H7 (cell line): ENCODE data around the gene GSG1L2. TPM values are rescaled to one million over a fixed set of nuclear protein-coding genes. Genes with fewer than 3 reads are reported as not detected.

Experiments used
- DNase-seq: peaks from one replicate; pipeline ENCODE4 v3.0.0; 2012
- H3K27me3 ChIP-seq: 2 replicates; pipeline ENCODE4 v1.6.0; 2011; ENCODE audit warnings: mild to moderate bottlenecking, low read length; ENCODE audit not compliant: control insufficient read depth, insufficient read depth
- H3K36me3 ChIP-seq: replicated peaks from 2 replicates; pipeline ENCODE4 v1.5.1; 2011; ENCODE audit warnings: low read length; ENCODE audit not compliant: control insufficient read depth, insufficient read depth
- H3K4me3 ChIP-seq: 2 replicates; pipeline ENCODE4 v1.5.1; 2011; ENCODE audit warnings: low read depth, mild to moderate bottlenecking, control low read depth, low read length, moderate library complexity; ENCODE audit not compliant: insufficient read depth
- total RNA-seq: library from RNA; depleted of rRNA; stranded (reverse); fragments of >200 nt; shearing (Covaris generic); gene quantifications from 2 replicates; pipeline ENCODE4 v1.2.3, GENCODE V29; 2014

Gene GSG1L2
- total RNA-seq, 1 experiment from 2014 or later: not detected

DNA sequence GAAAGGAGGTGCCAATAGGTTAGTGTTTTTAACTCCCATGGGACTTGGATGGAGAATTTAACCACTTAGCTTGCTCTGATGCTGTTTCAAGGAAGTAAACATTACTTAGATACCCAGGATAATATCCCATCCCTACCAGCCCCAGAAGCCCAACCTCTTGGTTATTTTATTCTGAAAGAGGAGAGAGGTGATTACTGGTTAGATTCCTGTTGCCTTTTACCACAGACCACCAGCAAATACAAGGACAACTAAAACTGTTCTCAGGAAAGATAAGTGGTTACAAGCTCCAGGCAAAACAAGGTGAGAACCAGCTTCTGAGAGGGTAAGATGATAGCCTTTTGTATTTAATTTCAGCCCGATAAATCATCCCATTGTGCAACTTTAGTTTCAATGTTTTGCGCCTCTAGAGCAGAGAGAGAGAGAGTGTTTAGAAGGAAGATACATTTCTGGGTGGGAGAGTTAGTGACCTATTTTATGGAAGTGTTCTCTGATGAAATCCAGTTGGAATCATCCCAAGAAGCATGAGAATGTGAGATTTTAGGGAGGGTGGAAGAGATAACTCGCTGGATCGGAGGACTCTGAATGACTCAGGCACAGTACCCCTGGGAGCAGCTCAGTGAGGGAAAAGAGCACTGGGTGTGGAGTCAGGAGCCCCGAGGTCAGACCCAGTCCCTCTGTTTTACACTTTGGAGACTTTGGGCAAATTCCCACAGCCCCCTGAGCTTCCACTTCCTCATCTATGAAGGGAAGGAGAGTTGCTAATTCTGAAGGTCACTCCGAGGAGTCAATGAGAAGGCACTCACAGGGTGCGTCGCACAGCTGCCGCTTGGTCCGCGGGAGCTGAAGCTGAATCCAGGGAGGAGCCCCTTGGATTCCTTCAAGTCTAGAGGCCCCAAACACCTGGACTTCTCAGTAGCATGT lies 15.9 kb upstream of the GSG1L2 start:
- Histone ChIP-seq H3K27me3 (peaks cover 5% of the 10 kb centered on the region), H3K4me3 (no peak overlapping the region), H3K36me3 (no peaks in the 10 kb centered on the region)
- DNase-seq: no peak

GRCh38 chr17:9833922-9834321 lies 12.0 kb upstream of the GSG1L2 start:
- Histone ChIP-seq H3K4me3 (no peak overlapping the region), H3K36me3 (no peaks in the 10 kb centered on the region), H3K27me3 (peaks cover 5% of the 10 kb centered on the region)
- no peak for DNase-seq

GRCh38 chr17:9830711-9831110 lies 8.8 kb upstream of the GSG1L2 start:
- DNase-seq: no peak
- H3K27me3 ChIP-seq: no peaks in the 10 kb centered on the region
- no peaks in the 10 kb centered on the region for H3K36me3 ChIP-seq
- no peak overlapping the region for H3K4me3 ChIP-seq

- H3K36me3 ChIP-seq: no peaks in the 10 kb centered on the region
- no peaks in the 10 kb centered on the region for H3K27me3 ChIP-seq
- H3K4me3 ChIP-seq: no peak overlapping the region
- no peak for DNase-seq
These were observed 7.5 kb upstream of the GSG1L2 start for GRCh38 chr17:9829343-9829742.

DNA sequence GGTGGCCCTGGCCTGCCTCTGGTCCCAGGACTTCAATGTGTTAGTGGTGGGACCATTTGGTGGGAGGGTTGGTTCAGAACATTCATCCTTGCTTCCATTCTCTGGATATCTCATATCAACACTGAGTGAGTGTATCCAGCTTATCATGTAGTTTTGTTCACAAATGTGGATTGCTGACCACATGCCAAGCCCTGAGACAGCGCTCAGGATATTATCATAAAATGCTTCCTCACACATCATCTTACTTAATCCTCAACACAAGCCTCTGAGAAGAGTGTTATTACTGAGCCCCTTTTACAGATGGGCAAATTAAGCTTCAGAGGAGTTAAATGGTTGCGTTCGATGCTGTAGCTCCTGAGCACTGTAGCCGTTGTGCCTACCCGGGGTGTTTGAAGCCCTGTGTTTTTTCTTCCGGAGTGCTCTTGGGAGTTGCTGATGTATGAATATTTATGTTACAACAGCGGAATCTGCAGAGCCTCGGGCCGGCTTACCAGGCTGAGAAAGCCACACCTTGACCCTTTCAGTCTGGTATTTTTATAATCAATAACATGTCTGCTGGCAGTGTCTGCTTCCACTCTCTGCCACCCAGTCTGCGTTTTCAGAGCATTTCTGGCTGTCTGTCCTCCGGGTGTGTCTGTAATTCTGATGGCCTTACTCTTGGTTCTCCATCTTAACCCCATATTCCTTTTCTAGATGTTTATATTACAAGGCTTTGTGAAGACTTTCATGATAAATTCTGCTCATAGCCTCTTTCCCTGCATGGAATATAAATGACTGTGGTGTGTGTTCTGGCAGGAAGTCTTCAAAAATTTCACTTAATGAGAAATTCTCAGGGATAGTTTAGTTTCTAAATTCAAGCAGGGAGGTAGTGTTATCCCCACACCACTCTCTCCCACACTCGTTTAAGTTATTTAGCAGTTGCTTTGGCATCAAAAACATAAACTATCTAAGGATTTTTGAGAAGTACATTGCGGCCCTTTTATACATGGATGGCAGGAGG lies 6.7 kb upstream of the GSG1L2 start:
- Histone ChIP-seq H3K36me3 (no peaks in the 10 kb centered on the region), H3K27me3 (no peaks in the 10 kb centered on the region), H3K4me3 (no peak overlapping the region)
- DNase-seq: no peak

- no peak within 1 kb of the TSS for H3K4me3 ChIP-seq
- no peaks in the 10 kb centered on the region for H3K36me3 ChIP-seq
- DNase-seq: no peak
- H3K27me3 ChIP-seq: no peaks in the 10 kb centered on the region
These were observed 3.8 kb upstream of the GSG1L2 start, which contains the start of gene GLP2R for GRCh38 chr17:9825641-9826150. TSS of gene GLP2R (plus strand) at chr17:9825924. CDS start at chr17:9826064, 140 bp downstream.

DNA sequence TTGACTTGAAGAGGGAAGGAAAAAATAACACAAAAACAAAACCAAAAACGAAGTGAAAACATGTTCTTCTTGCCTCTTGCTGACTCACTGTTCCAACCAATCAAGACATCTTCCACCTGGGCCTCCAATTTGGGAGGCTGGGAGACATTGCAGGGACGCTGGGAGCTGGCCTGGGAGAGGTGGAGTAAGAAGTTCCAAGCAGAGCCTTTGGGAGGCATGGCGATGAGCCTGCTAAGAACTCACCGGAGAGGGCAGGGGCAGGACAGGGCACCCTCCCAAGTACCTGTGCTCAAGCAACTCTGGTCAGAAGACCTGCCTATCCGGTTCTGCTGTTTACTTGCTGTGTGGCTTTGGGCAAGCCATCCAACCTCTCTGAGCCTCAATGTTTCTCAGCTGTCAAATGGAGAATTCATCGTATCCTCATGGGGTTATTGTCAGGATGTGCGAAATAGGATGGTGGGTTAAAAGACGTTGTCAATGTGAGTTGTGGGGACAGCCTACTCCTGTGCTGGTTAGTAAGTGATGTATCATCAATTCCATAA lies 3.0 kb upstream of the GSG1L2 start:
- Histone ChIP-seq H3K27me3 (no peaks in the 10 kb centered on the region), H3K36me3 (no peaks in the 10 kb centered on the region), H3K4me3 (no peak overlapping the region)
- DNase-seq: no peak

GRCh38 chr17:9824094-9824493 lies 2.2 kb upstream of the GSG1L2 start:
- Histone ChIP-seq H3K4me3 (no peak overlapping the region), H3K36me3 (no peaks in the 10 kb centered on the region), H3K27me3 (no peaks in the 10 kb centered on the region)
- DNase-seq: peak; percentile 76

DNA sequence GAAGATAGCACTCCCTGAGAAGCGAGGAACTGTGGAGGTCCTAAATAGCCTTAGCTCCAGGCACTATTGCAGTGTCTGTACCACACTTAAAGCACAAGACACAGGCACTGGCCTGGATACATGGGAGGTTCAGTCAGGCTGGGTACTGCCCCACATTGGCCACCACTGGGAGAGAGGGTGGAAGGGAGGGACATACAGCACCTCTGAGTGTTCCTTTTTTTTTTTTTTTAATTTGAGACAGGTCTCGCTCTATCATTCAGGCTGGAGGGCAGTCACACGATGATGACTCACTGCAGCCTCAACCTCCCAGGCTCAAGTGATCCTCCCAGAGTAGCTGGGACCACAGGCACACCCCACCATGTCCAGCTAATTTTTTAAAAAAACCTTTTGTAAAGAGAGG lies 1.4 kb downstream of the GSG1L2 start:
- H3K4me3 ChIP-seq: no peak overlapping the region
- H3K36me3 ChIP-seq: no peaks in the 10 kb centered on the region
- no peaks in the 10 kb centered on the region for H3K27me3 ChIP-seq
- no peak for DNase-seq

DNA sequence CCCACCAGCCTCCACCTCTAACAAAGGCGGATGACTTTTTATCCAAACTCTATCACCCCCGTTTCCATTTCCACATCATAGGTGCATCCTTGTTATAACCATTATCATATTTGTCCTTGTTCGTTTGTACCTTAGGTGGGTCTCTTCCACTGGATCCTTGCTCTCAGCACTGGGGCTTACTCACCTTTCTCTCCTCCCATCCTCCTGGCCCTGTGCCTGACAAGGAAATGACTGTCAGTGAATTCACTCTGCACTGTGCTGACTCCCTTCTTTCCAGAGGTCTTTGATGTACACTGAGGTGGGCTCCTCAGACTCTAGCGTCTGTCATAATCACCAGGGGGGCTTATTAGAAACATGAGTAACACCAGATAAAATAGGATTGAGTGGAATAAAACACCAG lies 3.1 kb downstream of the GSG1L2 start:
- no peaks in the 10 kb centered on the region for H3K27me3 ChIP-seq
- no peak for DNase-seq
- no peaks in the 10 kb centered on the region for H3K36me3 ChIP-seq
- no peak overlapping the region for H3K4me3 ChIP-seq

DNA sequence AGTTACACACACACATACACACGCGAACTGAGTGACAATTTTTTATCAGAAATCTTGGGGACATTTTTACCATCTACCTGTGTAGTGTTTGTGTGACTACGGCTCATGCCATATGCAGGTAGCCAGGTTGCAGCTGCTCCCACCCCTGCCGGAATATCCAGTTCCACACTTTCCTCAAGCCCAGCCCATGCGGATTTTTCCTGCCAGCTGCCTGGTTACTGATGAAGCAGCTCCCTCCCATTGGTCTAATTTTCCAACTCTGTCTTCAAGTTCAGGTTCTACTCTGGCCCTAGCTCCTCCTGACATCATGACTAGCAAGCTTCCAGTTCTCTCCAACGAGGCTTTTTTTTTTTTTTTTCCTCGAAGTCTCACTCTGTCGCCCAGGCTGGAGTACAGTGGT lies 4.8 kb downstream of the GSG1L2 start:
- no peak overlapping the region for H3K4me3 ChIP-seq
- H3K36me3 ChIP-seq: no peaks in the 10 kb centered on the region
- no peaks in the 10 kb centered on the region for H3K27me3 ChIP-seq
- peak; percentile 67 for DNase-seq

GRCh38 chr17:9816472-9816871 lies 5.4 kb downstream of the GSG1L2 start:
- Histone ChIP-seq H3K27me3 (no peaks in the 10 kb centered on the region), H3K36me3 (no peaks in the 10 kb centered on the region), H3K4me3 (no peak overlapping the region)
- DNase-seq: no peak

DNA sequence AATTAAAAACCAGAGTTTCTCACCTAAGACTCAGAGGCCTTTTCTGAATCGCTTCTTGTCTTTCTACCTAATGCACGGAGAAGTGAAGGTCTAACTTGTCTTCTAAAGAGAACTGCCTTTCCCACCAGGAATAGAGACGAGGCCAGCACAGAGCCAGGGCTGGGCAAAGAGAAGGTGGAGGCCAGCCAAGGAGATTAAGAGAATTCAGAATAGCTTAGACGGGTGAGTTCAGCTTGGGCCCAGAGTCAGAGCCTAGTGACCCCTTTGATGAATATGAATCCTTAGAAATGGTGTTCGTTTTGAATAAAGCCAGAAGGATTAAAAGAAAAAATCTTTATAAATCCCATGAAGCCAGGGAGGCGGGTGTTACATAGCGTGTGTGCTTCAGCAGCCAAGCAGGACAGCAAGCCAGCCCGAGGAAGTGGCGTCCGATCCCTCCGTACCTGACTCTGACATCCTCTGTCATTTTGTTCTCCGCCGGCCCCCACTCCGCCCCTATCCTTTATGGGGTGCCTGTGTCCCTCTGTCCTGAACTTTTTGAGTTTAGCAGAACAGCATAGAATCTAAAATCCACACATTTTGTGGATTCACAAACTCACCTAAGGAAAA lies 7.4 kb downstream of the GSG1L2 start:
- Histone ChIP-seq H3K27me3 (no peaks in the 10 kb centered on the region), H3K4me3 (no peak overlapping the region), H3K36me3 (no peaks in the 10 kb centered on the region)
- no peak for DNase-seq

- no peaks in the 10 kb centered on the region for H3K36me3 ChIP-seq
- no peak overlapping the region for H3K4me3 ChIP-seq
- no peak for DNase-seq
- no peaks in the 10 kb centered on the region for H3K27me3 ChIP-seq
These were observed 8.7 kb downstream of the GSG1L2 start for GRCh38 chr17:9813166-9813565.
